ENCODE measurements around the gene PGAP2.
"Not testable (repeated sequence)": the region's sequence is repeated elsewhere in the genome, so short reads cannot be mapped to it uniquely, and the experiment has no call there.

The PGAP2 gene

GRCh38 chr11:3808861-3809623 lies 682 bp downstream of the PGAP2 start:
- DNase-seq: peak; percentile 25

GRCh38 chr11:3809624-3809928 lies 1.2 kb downstream of the PGAP2 start:
- no peak for DNase-seq

DNA sequence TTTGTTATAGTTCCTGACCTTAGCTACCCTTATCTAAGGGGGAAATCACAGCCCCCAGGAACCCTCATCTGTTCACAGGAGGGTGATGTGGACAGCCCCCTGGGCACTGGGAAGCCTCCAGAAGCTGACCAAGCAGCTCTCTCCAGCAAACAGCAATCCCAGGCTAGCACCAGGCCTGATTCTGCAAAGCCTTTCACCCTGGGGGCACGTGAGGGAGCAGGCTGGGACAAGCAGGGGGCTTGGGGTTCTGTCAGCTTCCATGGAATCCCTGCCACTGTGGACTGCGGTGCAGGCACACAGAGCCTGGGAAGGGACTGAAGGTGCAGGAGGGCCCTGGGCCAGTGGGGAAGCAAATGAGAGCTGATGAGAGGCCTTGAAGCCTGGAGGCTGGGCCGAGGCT lies 2.1 kb downstream of the PGAP2 start:
- DNase-seq: no peak

- no peak for DNase-seq
These were observed 2.6 kb downstream of the PGAP2 start for GRCh38 chr11:3810951-3811350.

- DNase-seq: not testable (repeated sequence)
These were observed 6.5 kb downstream of the PGAP2 start for GRCh38 chr11:3814832-3815231.

GRCh38 chr11:3815845-3816244 lies 7.5 kb downstream of the PGAP2 start:
- no peak for DNase-seq

DNA sequence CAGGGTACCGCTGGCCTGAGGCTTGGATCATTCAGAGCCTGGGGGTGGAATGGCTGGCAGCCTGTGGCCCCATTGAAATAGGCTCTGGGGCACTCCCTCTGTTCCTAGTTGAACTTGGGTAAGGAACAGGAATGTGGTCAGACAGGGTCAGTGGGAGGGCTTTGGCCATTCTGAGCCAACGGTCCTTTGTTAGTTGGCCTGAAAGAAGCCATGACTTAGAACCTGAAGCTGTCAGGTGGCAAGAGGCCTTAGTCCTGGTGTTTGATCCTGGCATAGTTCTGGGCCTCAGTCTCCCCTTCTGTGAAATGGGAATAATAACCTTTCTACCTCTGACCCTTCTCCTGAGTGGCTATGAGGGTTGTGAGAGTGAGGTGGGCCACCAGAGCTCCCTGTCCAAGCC lies 8.3 kb downstream of the PGAP2 start:
- DNase-seq: no peak

- DNase-seq: no peak
These were observed 8.9 kb downstream of the PGAP2 start for GRCh38 chr11:3817181-3817800.

GRCh38 chr11:3820971-3821370 lies 12.6 kb downstream of the PGAP2 start:
- no peak for DNase-seq

DNA sequence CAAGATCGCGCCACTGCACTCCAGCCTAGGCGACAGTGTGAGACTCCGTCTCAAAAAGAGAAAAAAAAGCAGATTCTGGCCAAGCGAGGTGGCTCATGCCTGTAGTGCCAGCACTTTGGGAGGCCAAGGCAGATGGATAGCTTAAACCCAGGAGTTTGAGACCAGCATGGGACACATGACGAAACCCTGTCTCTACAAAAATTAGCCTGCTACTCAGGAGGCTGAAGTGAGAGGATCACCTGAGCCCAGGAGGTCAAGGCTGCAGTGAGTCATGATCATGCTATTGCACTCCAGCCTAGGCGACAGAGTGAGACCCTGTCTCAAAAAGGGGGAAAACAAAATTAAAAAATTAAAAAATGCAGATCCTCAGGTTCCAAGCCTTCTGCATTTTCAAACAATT lies 14.0 kb downstream of the PGAP2 start:
- no peak for DNase-seq

- DNase-seq: no peak
These were observed 14.9 kb downstream of the PGAP2 start for GRCh38 chr11:3823303-3823702.

GRCh38 chr11:3823762-3824506 lies 15.6 kb downstream of the PGAP2 start:
- DNase-seq: no peak

GRCh38 chr11:3824714-3825472 lies 16.5 kb downstream of the PGAP2 start:
- peak; percentile 14 for DNase-seq

DNA sequence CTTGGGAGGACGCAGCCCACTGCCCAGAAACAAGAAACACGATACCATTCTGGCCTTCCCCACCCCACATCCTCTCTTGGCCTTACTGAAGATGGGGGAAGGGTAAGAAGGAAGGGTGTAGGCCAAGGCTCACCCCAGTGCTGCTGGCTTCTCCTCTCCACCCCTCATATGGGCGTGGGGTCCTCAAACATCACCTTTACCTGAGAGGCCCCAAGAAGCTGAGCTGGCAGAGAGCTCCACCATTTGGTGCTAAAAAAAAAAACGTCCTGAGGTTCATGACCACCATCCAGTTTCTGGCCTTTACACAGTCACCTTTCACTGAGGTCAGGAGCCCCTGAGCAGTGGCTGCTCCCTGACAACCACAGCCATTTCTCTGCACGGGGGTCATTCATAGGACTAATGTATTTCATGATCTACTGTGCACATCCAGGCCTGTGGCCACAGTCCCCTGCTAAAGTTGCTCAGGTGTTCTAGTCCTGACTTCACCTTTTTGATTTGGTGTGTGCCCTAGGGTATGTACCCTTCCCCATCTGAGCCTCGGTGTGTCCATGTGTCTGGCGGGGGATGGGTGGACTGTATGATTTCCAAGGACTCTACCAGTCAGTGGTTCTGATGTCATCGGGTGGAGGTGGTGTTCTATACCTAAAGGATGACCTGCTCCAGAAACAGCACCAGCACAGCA lies 17.3 kb downstream of the PGAP2 start:
- DNase-seq: no peak

- DNase-seq: no peak
These were observed 18.4 kb downstream of the PGAP2 start for GRCh38 chr11:3826721-3827120.

GRCh38 chr11:3827434-3828186 lies 19.2 kb downstream of the PGAP2 start:
- no peak for DNase-seq

GRCh38 chr11:3830088-3830487 lies 21.7 kb downstream of the PGAP2 start:
- DNase-seq: no peak

- no peak for DNase-seq
These were observed 22.4 kb downstream of the PGAP2 start for GRCh38 chr11:3830730-3831129.

DNA sequence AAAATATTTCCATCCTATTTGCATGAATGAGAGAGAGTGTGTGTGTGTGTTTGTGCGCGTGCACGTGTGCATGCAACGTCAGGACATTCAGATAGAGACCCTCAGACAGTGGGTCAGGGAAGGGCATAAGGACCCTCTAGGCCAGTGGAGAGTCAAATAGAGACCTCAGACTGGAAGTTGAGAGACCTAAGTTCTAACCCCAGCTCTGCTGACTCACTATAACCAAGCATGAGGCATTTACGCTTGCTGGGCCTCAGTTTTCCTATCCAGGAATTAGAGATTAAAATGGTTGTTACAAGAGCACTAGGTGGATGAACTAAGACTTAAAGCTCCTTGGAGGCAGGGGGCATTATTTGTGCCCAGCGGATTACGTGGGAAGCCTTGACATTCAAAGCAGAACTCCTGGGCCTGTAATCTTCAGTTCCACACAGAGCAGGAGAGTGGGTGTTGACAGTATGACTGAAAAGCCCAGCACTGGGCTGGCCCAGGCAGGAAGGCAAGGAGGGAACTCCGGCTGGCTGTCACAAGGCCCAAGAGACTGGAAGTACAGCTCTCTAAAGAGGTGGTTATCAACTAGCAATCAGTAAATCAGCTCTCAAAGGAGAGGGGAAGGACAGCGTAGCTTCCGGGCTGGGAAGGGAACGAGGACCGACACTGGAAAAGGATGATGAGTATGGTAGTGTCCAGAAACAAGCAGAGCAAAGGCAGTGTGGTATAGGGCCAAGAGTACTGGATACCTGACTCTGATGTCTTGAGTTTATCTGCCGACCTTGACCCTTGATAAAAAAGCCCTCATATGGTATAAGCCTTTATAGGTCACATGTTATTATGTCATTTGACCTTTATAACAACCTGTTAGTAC lies 23.2 kb downstream of the PGAP2 start:
- no peak for DNase-seq

DNA sequence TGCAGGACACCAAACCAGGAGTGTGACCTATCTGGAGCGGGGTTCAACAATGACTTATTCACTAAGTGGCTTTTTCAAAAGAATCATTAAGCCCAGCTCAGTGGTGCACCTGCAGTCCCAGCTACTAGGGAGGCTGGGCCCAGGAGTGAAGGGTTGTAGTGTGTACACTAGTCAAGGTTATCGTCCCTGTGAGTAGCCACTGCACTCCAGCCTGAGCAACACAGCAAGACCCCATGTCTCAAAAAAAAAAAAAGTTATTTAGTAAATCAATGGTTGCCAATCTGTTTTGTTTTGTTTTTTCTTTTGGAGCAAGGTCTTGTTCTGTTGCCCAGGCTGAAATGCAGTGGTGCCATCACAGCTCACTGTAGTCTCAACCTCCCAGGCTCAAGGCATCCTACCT lies 24.5 kb downstream of the PGAP2 start:
- no peak for DNase-seq

- no peak for DNase-seq
These were observed 25.1 kb downstream of the PGAP2 start for GRCh38 chr11:3833449-3833848.

All from NCI-H1048 (cell line).